HG03103 (cell line): Measurements from ENCODE around the gene SP6.

Experiments
- ATAC-seq: cut with Tn5 transposase; IDR thresholded peaks from one replicate; pipeline ENCODE4 v1.9.1; 2021; ENCODE audit warnings: low read depth; ENCODE audit not compliant: unreplicated experiment

Gene SP6

GRCh38 chr17:47815106-47815918, 35.7 kb downstream of the SP6 start:
- no peak for ATAC-seq

- ATAC-seq: no peak
Observed at GRCh38 chr17:47813512-47814031, 37.4 kb downstream of the SP6 start.

- no peak for ATAC-seq
Observed at GRCh38 chr17:47813077-47813476, 37.9 kb downstream of the SP6 start.

- ATAC-seq: no peak
Observed at GRCh38 chr17:47812146-47812920, 38.6 kb downstream of the SP6 start.

- ATAC-seq: no peak
Observed at GRCh38 chr17:47811709-47812108, 39.3 kb downstream of the SP6 start.

- no peak for ATAC-seq
Observed at GRCh38 chr17:47810901-47811635, 39.9 kb downstream of the SP6 start.

GRCh38 chr17:47810200-47810821, 40.7 kb downstream of the SP6 start:
- ATAC-seq: no peak

GRCh38 chr17:47808830-47809480, 42.0 kb downstream of the SP6 start:
- no peak for ATAC-seq

- no peak for ATAC-seq
Observed at GRCh38 chr17:47808036-47808829, 42.7 kb downstream of the SP6 start.

- no peak for ATAC-seq
Observed at GRCh38 chr17:47807421-47807820, 43.5 kb downstream of the SP6 start.

GRCh38 chr17:47806913-47807255, 44.1 kb downstream of the SP6 start:
- ATAC-seq: no peak

- no peak for ATAC-seq
Observed at GRCh38 chr17:47806026-47806912, 44.7 kb downstream of the SP6 start.

- ATAC-seq: no peak
Observed at GRCh38 chr17:47804461-47804860, 46.5 kb downstream of the SP6 start.

- no peak for ATAC-seq
Observed at GRCh38 chr17:47803751-47804150, 47.2 kb downstream of the SP6 start.

GRCh38 chr17:47803201-47803600, 47.8 kb downstream of the SP6 start:
- no peak for ATAC-seq

GRCh38 chr17:47802341-47803022, 48.5 kb downstream of the SP6 start:
- no peak for ATAC-seq

GRCh38 chr17:47801906-47802305, 49.1 kb downstream of the SP6 start:
- ATAC-seq: no peak
